NB4 (cell line): ENCODE results near the gene KCTD13.

Experiments used
- DNase-seq: peaks from one replicate; pipeline ENCODE4 v3.0.0; 2010; ENCODE audit warnings: low read depth
- H3K4me3 ChIP-seq: one replicate; pipeline ENCODE4 v1.5.1; 2011; ENCODE audit warnings: mild to moderate bottlenecking, low read depth, low read length, moderate library complexity
- MYC ChIP-seq: IDR thresholded peaks from 2 replicates; pipeline ENCODE4 v1.6.1; 2011; ENCODE audit warnings: low read depth, low read length
- POLR2A ChIP-seq: IDR thresholded peaks from 2 replicates; pipeline ENCODE4 v1.6.1; 2011; ENCODE audit warnings: mild to moderate bottlenecking; ENCODE audit not compliant: insufficient read length; ENCODE audit errors: extremely low read depth
- TF ChIP-seq, protein P1 (sequence below): IDR thresholded peaks from 2 replicates; pipeline ENCODE4 v1.6.1; 2011; ENCODE audit warnings: low read depth, low read length
- TF ChIP-seq, protein P2 (sequence below): IDR thresholded peaks from one replicate; pipeline ENCODE4 v1.5.1; 2012; ENCODE audit warnings: low read depth, low read length

The KCTD13 gene

DNA sequence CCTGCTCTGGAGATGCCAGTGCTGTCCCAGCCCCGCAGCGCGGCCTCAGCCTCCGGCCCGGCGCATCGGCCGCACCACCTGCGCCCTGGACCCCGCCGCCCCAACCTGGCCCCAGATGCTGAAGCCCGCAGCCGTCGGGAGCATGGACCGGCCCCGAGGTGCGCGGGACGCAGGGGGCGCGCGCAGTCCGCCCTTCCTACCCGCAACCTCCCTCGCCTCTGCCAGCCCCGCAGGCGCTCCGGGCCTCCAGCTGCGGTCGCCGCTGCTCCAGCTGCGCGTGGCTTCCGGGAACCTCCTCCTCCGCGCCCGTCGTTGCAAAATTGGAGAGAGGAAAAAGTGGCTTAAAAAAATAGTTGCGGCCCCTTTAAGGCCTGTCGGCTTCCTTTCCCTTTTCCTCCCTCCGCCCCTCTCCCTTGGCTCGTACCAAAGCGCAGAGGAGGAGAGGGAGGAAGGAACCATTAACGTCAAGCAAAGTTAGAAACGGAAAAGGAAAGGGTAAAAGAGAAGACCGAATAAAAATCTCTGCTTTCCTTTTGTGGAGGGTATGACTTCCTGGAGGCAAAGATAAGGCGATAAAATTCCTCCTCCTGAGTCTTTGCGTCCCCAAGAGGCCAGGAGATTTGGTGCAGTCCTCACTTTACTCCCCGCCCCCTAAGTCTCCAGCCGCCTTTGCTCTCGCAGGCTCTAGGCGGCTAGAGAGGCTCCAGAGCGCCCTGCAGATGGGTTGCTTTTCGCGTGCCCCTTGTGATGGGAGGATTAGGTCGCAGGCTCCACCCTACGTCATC, 63.0 kb downstream of the KCTD13 start, which contains the start of gene CDIPT:
Gene CDIPT (minus strand): TSS at position 343 of the 785 bp plus-strand sequence. CDS start 369 bp downstream, outside the sequence.
- DNase-seq: peak; percentile 97
- peak within 1 kb of the TSS; percentile 77 for H3K4me3 ChIP-seq
- TF ChIP-seq MYC: peak; percentile 77
- TF ChIP-seq, protein P1, sequence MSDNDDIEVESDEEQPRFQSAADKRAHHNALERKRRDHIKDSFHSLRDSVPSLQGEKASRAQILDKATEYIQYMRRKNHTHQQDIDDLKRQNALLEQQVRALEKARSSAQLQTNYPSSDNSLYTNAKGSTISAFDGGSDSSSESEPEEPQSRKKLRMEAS: peak; percentile 62
- peak; percentile 30 for TF ChIP-seq POLR2A
- TF ChIP-seq, protein P2, sequence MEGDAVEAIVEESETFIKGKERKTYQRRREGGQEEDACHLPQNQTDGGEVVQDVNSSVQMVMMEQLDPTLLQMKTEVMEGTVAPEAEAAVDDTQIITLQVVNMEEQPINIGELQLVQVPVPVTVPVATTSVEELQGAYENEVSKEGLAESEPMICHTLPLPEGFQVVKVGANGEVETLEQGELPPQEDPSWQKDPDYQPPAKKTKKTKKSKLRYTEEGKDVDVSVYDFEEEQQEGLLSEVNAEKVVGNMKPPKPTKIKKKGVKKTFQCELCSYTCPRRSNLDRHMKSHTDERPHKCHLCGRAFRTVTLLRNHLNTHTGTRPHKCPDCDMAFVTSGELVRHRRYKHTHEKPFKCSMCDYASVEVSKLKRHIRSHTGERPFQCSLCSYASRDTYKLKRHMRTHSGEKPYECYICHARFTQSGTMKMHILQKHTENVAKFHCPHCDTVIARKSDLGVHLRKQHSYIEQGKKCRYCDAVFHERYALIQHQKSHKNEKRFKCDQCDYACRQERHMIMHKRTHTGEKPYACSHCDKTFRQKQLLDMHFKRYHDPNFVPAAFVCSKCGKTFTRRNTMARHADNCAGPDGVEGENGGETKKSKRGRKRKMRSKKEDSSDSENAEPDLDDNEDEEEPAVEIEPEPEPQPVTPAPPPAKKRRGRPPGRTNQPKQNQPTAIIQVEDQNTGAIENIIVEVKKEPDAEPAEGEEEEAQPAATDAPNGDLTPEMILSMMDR: peak; percentile 58

DNA sequence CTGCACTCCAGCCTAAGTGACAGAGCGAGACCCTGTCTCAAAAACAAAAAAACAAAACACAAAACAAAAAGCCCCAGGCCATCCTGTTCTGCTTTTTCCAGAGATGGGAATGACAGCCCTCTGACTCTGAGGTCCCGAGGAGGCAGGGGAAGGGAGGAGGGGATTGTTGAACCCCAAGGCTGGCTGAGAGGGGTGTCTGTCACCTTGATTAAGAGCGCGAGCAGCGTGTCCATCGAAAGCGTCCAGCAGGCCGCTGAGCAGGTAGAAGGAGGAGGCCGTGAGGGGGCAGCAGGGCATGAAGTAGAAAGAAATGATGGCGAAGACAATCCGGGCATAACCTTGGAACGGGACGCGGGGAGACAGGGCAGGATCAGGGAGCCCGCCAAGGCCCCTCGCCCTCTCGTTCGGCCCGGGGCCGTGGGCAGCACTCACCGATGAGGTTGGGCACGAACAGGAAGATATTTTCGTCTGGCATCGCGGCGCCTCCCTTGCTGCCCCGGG, 63.6 kb downstream of the KCTD13 start:
- H3K4me3 ChIP-seq: peak overlapping the region; percentile 77
- no peak for DNase-seq
- TF ChIP-seq, protein P2: no peak
- TF ChIP-seq, protein P1: no peak

DNA sequence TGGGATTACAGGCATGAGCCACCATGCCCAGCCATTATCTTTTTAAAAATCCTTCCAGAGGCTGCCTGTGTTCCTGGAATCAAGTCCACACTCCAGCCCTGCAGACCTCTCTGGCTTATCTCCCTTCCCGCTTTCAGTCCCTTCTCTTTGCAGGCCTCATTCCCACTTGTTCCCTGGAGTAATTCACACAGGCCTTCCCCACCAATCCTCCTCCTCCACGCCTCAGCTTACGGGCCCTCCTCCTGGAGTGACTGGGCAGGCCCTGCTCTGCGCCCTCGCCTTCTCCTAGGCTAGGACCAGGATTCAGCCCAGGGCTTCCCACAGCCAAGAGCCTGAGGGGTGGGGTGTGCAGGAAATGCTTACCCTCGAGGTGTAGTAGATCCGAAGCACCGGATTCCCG, 65.8 kb downstream of the KCTD13 start:
- H3K4me3 ChIP-seq: no peak overlapping the region
- TF ChIP-seq MYC: no peak
- no peak for TF ChIP-seq POLR2A
- TF ChIP-seq, protein P2: no peak
- TF ChIP-seq, protein P1: no peak
- DNase-seq: no peak

DNA sequence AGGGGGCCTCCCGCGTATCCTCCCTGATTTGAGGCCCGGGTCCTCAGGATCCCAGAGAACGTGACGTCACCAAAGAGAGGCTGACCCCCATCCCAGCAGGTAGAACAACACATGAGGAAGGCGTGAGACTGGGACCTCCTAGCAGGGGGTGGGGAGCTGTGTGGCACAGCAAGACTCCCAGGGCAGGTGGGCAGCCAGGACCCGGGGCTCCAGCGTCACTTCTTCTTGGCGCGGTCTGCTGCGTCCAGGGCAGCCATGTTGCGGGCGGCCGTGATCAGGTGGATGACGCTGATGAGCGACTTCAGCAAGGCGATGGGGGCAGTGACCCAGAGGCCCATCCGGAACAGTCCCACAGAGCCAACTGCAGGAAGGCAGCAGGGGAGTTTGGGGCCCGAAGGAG, 67.1 kb downstream of the KCTD13 start:
- no peak for DNase-seq
- TF ChIP-seq POLR2A (no peak), MYC (no peak)
- TF ChIP-seq, protein P2: no peak
- TF ChIP-seq, protein P1: no peak
- H3K4me3 ChIP-seq: no peak overlapping the region

DNA sequence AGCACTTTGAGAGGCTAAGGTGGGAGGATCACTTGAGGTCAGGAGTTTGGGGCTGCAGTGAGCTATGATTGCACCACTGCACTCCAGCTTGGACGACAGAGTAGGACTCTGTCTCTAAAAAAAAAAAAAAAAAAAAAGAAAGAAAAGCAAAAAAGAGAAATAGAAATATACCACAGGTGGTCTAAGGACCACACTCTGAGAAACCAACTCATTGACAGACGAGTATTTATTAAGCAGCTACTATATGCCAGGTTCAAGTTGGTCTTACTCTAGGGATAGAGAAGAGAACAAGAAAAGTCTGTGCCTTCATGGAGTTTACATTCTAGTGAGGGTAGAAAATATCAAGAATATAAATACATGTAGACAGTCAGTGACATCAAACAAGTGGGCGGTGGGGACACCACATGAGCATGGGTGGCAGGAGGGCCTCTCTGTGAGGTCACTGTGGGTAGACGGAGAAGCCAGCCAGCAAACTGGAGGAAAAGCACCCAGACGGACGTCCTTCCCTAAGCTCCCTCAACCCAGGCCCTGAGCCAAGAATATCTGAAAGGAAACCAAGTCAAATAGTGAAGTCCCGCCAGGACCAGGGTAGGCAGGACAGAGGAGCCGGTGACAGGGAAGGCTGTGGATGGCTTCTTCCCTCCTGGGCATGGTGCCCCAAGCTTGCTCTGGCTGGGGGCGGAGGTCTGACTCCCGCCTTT, 67.7 kb downstream of the KCTD13 start:
- TF ChIP-seq, protein P1: no peak
- TF ChIP-seq POLR2A: no peak
- no peak for TF ChIP-seq MYC
- TF ChIP-seq, protein P2: no peak
- DNase-seq: no peak
- H3K4me3 ChIP-seq: no peak overlapping the region
